MM.1S (cell line): ENCODE measurements around the gene CUBN.

Experiments used
- EZH2 ChIP-seq: fragments of 300-600 bp; sonication (generic); optimal IDR thresholded peaks from 2 replicates; pipeline ENCODE3; 2017; ENCODE audit warnings: low read depth, mild to moderate bottlenecking, antibody characterized with exemption, low read length, mixed read lengths
- EZH2phosphoT487 ChIP-seq: fragments of 300-600 bp; sonication (generic); IDR thresholded peaks from 2 replicates; pipeline ENCODE4 v1.6.1; 2018; ENCODE audit warnings: antibody characterized with exemption, low read length
- TF ChIP-seq, protein P1 (sequence below): fragments of 300-600 bp; sonication (generic); IDR thresholded peaks from 2 replicates; pipeline ENCODE4 v1.5.1; 2016; ENCODE audit warnings: antibody characterized with exemption, low read length, mixed read lengths

DNA sequence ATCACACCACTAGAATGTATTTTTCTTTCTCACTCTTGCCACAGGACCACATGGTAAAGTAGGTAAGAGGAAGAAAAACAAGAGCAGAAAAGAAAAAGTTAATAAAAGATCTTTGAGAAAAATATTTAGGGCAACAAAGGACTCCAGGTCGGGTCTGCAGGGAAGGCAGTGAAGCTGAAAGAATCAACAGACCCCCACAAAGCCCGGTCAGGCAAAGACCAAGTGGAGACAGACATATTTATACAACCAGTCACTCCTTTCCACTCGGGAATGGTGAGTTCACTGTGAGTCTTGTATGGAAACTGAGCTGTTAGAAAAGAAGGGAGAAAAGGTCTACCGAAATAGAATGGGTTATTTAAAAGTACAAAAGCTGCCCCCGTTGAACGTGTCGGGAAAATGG, 340.4 kb downstream of the CUBN start:
- TF ChIP-seq EZH2 (no peak), EZH2phosphoT487 (no peak)
- TF ChIP-seq, protein P1, sequence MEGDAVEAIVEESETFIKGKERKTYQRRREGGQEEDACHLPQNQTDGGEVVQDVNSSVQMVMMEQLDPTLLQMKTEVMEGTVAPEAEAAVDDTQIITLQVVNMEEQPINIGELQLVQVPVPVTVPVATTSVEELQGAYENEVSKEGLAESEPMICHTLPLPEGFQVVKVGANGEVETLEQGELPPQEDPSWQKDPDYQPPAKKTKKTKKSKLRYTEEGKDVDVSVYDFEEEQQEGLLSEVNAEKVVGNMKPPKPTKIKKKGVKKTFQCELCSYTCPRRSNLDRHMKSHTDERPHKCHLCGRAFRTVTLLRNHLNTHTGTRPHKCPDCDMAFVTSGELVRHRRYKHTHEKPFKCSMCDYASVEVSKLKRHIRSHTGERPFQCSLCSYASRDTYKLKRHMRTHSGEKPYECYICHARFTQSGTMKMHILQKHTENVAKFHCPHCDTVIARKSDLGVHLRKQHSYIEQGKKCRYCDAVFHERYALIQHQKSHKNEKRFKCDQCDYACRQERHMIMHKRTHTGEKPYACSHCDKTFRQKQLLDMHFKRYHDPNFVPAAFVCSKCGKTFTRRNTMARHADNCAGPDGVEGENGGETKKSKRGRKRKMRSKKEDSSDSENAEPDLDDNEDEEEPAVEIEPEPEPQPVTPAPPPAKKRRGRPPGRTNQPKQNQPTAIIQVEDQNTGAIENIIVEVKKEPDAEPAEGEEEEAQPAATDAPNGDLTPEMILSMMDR, result no peak
